Measurements from ENCODE around the gene CTBP2. TPM values are rescaled to one million over a fixed set of nuclear protein-coding genes. Genes with fewer than 3 reads are reported as not detected.

CTBP2 gene
- total RNA-seq, 1 donor from 2014 or later = 123 TPM

- FAIRE-seq (no peak), DNase-seq (ENCODE audit: low read depth) (peak; percentile 75)
- H3K27me3 ChIP-seq (ENCODE audit: control insufficient read depth, insufficient read depth, low read length) = no peaks in the 10 kb centered on the region
- no peak for TF ChIP-seq CTCF (IDR thresholded peaks at IDR 0.05; ENCODE audit: insufficient read depth, low read length, severe bottlenecking)
- peak overlapping the region; percentile 3 for H3K4me3 ChIP-seq (ENCODE audit: low read depth, low read length)
- H3K36me3 ChIP-seq (ENCODE audit: control insufficient read depth, insufficient read depth, low read length) = peaks cover 11% of the 10 kb centered on the region
These were observed 151.4 kb downstream of the CTBP2 start for GRCh38 chr10:125008689-125009638.

DNA sequence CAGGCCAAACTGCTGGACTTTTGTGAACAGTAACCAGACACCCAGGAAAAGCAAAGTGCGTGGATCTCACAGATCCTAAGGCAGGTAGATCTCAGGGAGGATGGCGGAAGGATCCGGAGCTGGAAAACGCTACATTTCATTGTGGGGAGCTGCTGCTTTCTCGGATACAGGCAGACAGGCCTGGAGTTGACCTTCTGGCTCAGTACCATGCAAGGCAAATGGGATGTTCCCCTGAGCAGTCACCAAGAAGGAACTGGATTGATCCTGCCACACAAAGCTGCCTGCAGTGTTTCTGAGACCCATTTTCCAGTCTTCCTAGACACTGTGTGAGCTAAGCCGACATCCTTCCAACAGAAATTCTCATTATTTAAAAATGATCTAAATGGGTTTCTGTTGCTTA, 152.9 kb downstream of the CTBP2 start:
- TF ChIP-seq CTCF (IDR thresholded peaks at IDR 0.05; ENCODE audit: insufficient read depth, low read length, severe bottlenecking) = no peak
- FAIRE-seq = no peak
- Histone ChIP-seq H3K27me3 (ENCODE audit: control insufficient read depth, insufficient read depth, low read length) (no peaks in the 10 kb centered on the region), H3K4me3 (ENCODE audit: low read depth, low read length) (no peak overlapping the region), H3K36me3 (ENCODE audit: control insufficient read depth, insufficient read depth, low read length) (peaks cover 13% of the 10 kb centered on the region)
- no peak for DNase-seq (ENCODE audit: low read depth)

- TF ChIP-seq CTCF (IDR thresholded peaks at IDR 0.05; ENCODE audit: insufficient read depth, low read length, severe bottlenecking) = no peak
- DNase-seq (ENCODE audit: low read depth) = peak; percentile 22
- Histone ChIP-seq H3K4me3 (ENCODE audit: low read depth, low read length) (no peak overlapping the region), H3K36me3 (ENCODE audit: control insufficient read depth, insufficient read depth, low read length) (peaks cover 17% of the 10 kb centered on the region), H3K27me3 (ENCODE audit: control insufficient read depth, insufficient read depth, low read length) (no peaks in the 10 kb centered on the region)
- FAIRE-seq = no peak
These were observed 153.4 kb downstream of the CTBP2 start for GRCh38 chr10:125006921-125007426.

GRCh38 chr10:125006188-125006680, 154.1 kb downstream of the CTBP2 start:
- Histone ChIP-seq H3K27me3 (ENCODE audit: control insufficient read depth, insufficient read depth, low read length) (no peaks in the 10 kb centered on the region), H3K36me3 (ENCODE audit: control insufficient read depth, insufficient read depth, low read length) (peaks cover 21% of the 10 kb centered on the region), H3K4me3 (ENCODE audit: low read depth, low read length) (no peak overlapping the region)
- no peak for FAIRE-seq
- no peak for TF ChIP-seq CTCF (IDR thresholded peaks at IDR 0.05; ENCODE audit: insufficient read depth, low read length, severe bottlenecking)
- DNase-seq (ENCODE audit: low read depth) = no peak

- no peaks in the 10 kb centered on the region for H3K27me3 ChIP-seq (ENCODE audit: control insufficient read depth, insufficient read depth, low read length)
- H3K4me3 ChIP-seq (ENCODE audit: low read depth, low read length) = no peak overlapping the region
- FAIRE-seq = no peak
- H3K36me3 ChIP-seq (ENCODE audit: control insufficient read depth, insufficient read depth, low read length) = peaks cover 21% of the 10 kb centered on the region
- TF ChIP-seq CTCF (IDR thresholded peaks at IDR 0.05; ENCODE audit: insufficient read depth, low read length, severe bottlenecking) = no peak
- DNase-seq (ENCODE audit: low read depth) = no peak
These were observed 154.8 kb downstream of the CTBP2 start for GRCh38 chr10:125005312-125006187.
